ENCODE results near the gene BTNL2. TPM values are rescaled to one million over a fixed set of nuclear protein-coding genes. Genes with fewer than 3 reads are reported as not detected.

The BTNL2 gene
- polyA plus RNA-seq, 10 donors: 0.16 to 1.2 (median 0.39) TPM; not detected in 1

DNA sequence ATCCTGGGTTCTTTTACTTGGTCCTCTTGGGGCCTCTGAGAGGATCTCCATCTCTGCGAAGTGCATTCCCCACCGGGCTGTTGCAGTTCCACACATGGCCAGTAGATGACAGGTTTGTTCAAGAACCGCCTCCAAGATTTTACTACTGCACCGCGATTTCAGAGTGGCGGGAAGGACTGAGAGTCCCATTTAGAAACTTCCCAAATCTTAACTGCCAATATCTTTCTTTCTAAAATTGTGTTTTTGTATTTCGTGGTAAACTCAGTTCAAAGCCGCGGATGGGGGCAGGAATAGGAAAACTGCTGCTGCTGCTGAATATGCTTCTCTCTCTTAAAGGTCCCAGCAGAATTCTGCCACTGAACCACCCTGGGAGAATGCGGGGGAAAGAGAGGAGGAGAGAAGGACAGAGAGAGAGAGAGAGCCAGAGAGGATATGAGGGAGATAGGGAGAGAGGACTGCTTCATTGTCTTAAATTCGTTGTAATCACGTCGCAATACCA, 8.6 kb upstream of the BTNL2 start:
- peak; percentile 61 to 78 (median 63) for DNase-seq

DNA sequence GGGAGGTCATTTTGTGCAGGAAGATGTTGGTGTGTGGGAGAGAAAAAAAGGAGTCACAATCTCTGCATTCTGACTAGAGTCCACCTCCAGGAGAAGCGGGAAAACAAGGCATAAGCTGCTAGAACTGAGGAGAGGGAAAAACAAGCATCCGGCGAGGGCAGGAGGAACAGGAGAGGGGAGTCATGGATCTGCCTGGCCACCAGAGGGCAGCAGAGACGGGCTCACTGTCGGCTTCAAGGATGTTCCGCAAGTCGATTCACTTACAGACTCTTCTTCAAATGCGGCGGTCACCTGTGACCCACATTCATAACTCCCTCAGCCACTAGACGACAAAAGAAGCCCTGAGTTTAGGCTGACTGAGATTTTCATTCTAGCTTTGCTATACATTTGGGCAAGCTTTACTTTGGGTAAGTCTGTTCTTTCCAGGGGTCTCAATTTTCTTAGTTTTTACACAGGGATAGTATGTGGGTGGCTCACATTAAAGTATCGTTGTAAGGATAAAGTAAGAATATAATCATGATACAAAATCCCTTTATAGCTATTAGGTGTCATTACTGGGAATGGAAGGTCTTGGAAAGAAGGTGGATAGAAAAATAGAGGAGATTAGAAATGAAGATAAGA, 6.6 kb upstream of the BTNL2 start:
- DNase-seq: peak; percentile 53 to 84 (median 78)

DNA sequence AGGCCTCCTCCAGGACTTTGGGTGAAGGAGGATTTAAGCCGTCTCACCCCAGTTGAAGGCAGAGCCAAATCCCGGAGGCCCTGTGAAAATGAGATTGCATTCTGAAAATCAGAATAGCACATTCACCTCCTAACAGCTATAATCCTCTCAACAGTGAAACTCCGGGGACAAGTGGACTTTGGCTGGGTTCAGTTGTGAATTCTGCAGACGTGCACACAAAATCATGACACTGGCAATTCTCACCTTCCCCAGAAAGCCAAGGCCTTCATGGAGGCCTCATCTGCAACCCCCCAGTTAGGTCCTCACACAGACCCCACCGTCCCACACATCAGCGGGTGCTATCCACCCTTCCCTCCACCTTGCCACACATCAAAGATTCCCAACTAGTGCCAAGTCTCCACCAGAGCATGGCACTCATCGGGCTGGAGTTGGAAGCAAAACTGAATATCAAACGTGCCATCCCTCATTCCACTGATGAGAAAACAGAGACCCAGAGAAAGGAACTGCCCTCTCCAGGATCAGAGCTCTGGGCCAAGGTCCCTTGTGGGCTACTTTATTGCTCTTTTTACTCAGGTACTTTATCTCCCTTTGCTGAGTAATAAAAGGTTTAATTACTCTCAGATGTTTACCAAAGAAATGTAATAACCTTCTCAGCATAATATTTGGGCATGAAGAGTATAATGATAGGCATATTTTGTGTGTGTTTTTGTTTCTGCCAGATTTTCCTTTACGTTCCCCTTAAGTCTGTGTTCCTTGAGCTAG, 4.8 kb upstream of the BTNL2 start:
- no peak for DNase-seq

DNA sequence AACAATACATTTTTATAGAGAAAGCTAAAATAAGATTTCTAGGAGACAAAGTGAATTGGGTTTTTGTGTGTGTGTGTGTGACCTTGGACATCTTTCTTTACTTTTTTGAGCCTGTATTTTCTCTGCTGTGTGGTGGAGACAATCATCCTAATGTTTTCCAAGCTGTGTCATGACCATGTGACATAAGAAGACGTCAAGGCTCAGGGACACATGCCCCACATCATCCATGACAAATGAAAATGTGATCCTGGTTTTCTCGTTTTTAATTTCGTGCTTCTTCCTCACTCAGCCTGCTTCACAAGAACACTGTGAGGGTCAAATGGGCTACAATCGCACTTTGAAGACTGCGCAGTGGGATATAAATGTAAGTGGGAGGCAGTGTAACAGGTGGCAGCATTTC, 3.9 kb upstream of the BTNL2 start:
- no peak for DNase-seq

DNA sequence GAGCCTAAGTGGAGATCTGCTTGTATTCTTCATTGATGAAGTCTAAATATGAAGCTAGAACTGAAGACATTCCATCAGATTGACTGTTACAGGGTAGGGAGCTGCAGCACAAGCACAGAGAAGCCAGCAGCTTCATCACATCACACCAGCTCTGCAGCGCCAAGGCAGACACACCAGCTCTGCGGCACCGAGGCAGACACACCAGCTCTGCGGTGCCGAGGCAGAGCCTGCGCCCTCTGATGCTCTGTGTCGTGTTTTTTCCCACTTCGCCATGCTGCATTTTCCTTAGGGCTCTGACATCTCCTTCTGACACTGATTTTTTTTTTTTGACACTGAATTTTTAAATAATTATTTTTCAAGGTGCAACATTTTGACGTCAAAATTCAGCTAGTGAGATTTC, 784 bp downstream of the BTNL2 start:
- no peak for DNase-seq

DNA sequence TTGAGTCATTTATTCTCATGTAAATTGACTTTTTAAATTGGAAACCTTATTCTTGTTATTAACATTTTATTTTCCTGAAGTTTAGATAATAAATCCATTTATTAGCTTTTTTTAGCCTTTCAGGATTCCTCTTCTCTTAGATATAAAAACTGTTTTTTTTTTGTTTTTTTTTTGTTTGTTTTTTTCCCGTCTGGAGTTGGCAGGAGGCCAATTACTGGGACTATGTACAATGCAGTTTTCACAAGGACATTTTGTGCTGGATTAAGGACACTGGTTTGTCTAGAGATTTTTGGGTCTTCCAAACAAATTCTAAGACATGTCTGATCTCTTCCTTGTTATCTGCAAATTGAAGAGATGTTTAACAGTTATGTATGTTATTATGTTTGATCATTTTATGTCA, 1.3 kb downstream of the BTNL2 start:
- no peak for DNase-seq

DNA sequence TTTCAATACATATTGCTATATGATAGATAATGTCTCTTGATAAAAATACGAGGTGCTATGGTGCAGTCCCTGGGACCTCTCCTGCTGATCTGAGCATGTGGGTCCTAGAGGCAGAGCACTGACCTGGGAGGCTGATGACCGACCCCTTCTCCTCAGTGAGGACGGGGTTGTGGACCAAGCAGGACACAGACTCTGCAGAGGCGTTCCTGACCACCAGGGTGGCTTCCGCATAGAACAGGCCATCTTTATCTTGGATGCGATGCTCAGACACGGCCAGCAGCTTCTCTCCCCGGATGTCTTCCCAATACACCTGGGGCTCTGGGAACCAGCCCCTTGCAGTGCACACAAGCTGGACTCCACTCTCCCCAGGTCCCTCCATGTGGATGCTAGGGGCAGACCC, 4.2 kb downstream of the BTNL2 start:
- DNase-seq: no peak

DNA sequence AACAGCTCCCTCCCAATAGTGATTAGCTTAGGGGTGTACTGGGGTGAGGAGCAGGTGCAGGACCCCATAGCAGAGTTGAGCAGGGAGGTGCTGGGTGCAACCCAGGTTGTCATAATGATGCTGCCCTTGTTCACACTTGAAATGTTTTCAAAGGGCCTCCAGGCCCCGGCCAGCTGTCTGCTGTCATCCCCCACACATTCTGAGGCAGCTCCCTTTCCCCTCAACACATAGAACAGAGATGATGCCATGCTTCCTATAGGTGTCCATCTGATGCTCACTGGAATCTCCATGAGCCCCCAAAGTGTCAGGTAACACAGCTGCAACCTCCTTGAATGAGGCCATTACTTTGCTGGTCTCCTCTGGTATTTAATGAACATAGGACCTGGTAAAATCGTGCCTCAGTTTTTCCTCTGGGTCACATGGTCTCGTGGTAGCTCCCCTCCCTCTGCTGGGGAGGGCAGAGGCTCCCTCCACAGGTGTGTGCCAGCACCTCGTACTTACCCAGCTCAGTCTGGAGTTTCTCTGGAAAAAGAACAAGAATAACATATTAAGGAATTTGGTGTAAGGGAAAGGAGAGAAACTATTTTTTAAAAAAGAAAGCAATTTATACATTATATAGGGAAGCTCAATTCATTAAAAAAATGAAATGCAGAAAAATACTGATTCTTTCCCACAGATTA, 5.6 kb downstream of the BTNL2 start:
- no peak for DNase-seq

DNA sequence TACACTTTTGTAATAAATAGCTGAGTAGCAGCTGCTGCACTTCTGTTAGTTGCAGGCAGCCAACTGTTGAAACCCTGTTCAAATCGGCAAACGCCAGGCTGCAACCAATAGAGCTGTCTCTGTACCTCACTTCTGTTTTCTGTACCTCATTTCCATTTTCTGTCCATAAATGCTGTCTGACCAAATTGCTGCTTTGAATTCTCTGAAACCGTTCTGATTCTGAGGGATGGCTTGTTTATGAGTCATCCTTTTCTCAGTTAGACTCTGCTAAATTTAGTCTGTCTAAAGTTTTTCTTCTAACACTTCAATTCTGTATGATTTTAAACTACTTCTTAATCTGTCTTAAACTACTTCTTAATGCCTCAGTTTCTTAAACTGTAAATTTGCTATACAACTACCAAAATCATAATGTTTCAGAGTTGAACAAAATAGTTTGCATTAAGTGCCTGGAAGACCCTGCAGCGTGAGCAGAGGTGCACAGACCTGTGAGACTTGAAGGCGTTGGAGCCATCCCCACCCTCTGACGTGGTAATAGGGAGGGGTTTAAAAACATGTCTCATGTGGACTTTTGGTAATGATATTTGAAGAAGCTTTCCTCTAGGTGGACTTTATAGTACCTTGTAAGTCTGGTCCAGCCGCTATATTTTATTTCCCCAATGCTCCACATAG, 9.6 kb downstream of the BTNL2 start:
- no peak for DNase-seq

DNA sequence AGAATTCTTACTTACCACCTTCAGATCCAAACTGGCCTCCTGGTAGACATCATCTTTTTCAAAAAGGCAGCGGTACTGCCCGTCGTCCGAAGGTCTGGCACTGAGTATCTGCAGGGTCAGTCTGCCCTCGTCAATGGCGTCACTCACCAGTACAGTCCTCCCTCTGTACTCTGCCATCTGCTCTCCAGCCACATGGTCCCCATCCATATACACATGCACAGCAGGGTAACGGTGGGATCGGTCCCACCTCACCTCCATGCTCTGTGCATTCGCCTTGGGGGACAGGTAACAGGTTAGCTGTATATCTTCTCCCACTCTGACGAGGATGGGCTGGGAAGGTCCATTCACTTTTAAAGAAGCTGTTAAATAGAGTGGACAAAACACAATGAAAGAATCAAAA, 11.0 kb downstream of the BTNL2 start:
- DNase-seq: no peak

DNA sequence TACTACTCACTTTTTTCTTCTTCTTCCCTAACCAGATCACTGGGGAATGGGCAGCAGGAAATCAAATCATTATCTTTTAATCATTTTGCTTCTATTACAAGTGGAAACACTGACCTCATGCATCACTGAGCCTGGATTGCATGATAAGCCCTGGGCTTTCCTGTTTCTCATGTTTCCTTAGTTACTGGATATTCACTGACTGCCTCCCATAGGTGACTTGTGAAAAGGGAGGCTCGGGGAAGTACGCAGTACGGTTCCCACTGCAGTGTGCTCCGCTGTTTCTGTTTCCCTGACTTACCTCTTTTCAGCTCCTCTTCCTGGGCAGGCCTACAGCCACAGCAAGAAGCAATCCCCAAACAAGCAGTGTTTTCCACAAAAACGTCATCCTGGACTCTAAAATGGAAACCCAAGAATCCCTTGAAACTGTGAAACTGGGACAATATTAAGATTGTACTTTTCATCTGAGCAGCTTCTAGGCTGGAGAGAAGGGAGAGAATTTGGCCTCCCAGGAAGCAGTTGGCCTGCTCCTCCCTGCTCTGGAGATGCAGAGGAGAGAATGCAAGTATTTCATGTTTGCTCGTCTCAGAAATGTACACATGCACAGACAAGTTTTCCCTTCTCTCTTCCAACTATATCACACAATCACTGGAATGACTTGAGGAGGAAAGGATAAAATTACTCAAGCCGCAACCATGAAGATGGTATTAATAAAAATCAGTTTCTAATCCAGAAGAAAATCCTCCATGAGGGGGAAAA, 13.1 kb downstream of the BTNL2 start:
- DNase-seq: peak; percentile 38 to 77 (median 64)

DNA sequence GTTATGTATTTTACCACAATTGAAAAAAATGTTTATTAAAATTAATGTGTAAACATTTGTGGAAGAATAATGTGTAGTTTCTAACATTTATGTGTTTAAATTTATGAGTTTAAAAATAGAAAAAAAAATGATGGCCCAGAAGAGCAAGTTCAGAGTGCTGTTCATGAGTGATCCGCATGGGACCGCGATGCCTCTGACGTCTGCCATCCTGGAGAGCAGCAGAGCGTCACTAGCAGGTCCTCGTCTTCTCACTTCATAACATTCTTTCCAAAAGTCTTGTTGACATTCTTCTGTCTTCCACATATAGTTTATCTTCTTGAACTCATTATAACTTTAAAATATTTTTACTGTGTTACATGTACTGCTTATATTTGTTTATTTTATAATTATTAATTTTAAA, 15.5 kb downstream of the BTNL2 start:
- no peak for DNase-seq

DNA sequence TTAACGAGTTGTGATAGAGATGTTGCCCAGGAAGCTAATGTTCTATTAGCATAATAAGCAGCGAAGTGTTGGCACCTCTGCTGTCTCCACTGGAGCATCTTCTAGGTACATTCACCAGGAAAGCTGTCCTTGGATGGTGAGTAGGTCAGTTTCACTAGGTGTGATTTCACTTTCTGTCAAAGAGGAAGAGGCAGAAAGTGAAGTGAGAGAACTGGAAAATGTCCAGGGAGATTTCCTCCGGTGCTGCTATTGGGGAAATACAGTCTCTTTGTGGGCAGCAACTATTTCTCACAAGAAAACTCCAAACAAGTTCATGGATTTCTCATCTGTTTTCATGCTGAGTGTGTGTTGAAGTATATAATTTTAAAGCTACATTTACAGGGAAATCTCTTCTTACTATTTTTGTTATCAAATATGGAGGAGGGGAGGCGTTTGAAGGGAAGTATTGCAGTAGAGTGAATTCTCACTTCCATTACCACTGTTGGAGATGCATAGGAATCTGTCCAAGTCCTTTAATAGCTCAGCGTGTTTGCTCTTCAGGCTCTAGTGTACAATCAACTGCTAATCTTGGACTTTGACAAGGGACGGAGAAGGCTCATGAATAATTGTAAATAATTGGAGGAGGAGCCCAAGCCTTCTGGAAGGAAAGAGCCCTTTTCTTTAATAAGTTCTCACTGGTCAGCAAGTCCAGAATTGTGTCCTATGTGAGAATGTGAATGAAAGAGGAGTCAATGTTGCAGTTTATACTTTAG, 19.2 kb downstream of the BTNL2 start:
- no peak for DNase-seq

DNA sequence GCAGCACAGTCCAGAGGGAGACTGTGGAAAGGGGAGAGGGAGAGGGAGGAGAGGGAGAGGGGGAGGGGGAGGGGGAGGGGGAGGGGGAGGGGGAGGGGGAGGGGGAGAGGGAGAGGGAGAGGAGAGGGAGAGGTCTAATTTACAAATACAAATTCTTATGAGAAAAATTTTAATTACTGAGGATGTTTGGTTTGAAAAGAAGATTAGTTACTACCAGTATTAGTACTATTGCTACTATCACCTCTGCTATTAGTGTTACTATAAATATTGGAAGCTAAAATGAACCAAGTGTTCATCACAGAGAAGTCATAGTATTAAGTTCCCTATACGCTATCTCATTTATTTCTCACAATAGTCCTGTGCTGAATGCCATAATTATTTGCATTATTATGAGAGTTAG, 20.9 kb downstream of the BTNL2 start:
- DNase-seq: no peak

DNA sequence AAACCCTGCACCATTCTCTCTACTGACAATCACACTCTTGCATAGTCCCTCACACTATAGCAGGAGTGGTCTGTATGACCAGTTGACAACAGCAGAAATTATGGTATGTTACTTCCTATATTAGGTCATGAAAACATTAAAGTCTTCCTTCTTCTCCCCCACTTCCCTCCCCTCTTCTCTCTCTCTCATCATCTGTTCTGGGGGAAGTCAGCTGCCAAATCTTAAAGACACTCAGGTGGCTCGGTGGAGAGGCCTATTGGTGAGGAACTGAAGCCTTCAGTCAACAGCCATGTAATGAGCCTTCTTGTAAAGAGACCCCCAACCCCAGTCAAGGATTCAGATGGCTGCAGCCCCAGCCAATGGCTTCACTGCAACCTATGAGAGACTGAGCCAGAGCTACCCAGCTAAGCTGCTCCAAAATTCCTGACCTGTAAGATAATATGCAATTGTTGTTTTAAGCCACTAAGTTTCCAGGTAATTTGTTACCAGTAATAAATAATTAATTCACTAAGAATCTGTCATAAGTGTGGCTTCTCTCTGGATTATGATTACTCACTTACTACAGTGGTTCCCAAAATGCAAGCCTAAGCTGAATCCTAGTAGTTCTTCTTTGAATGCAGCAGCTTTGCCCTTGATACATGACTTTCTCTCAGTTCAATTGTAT, 24.1 kb downstream of the BTNL2 start:
- no peak for DNase-seq

DNA sequence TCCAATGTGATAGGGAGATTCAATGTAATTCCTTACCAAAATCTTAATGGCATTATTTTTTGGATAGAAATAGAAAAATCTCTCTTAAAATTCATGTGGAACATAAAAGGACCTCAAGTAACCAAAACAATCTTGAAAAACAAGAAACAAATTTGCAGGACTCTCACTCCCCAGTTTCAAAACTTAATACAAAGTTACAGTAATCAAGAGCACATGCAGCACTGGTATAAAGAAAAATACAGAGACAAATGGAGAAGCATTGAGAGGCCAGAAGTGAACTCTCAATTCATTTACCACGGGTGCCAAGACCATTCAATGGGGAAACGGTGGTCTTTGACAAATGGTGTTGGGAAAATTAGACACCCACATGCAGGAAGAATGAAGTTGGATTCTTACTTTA, 27.4 kb downstream of the BTNL2 start:
- DNase-seq: no peak

DNA sequence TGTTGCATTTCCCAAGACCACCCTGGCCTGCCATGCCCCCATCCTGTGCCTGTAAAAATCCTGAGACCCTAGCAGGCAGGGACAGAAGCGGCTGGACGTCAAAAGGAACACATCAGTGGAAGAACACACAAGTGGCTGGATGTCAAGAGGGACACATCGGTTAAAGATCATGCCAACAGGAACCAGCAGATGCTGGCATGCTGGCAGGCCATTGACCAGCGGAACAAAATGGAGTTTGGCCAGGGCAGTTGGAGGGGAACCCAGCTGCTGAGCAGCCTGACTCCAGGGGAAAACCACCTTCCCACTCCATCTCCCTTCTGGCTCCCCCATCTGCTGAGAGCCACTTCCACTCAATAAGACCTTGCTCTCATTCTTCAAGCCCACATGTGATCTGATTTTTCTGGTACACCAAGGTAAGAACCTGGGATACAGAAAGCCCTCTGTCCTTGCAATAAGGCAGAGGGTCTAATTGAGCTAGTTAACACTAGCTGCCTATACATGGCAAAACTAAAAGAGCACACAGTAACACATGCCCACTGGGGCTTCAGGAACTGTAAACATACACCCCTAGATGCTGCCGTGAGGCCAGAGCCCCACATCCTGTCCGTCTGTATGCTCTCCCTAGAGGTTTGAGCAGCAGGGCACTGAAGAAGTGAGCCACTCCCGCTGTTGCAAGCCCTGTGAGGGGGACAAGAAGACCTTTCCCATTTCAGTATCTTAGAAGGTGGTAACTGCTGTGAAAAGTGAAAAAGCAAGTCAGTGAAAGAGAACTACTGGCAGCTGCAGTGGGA, 31.0 kb downstream of the BTNL2 start:
- DNase-seq: no peak

DNA sequence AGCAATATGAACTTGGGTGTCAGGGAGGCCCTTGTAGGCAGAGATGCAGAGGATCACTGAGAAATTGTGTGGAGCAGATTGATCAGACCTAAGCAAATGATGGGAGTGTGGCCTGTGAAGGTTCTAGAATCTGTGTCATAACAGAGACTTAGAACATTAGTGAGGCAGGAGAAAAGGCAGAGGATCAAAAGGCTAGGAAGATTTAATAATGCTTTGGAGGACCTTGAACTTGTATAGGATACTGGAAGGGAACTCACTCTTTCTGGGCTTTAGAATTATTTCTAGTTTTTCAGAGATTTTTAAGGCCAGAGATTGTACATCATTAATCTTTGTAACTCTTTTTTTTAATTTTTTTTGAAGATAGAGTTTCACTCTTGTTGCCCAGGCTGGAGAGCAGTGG, 35.2 kb downstream of the BTNL2 start, which contains the start of gene TSBP1:
TSS of gene TSBP1 (minus strand) at position 101 of the 400 bp plus-strand sequence. CDS start 197 bp downstream, outside the sequence.
- DNase-seq: no peak

DNA sequence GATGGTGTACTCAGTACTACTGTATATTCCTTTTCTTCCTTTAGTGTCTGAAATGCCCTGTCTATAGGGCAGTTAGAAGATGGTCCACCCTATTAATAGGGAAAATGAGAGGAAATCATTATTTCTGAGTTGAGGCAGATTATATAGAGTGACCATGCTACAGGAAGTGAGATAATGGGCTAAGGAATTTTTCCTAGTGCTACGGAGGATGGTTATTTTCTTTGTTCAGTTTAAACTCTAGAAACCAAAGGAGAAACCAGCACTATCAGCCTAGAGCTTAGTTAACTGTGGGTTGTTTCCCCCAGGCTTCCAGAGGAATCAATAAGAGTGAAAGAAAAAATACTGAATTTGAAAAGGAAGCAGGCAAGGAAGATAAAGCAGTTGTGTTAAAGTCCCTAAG, 35.8 kb downstream of the BTNL2 start:
- DNase-seq: no peak

Measured in muscle of back (tissue), 11 donors.